CD4-positive, alpha-beta T cell (primary cell): ENCODE data around the gene PSMD5. TPM values are rescaled to one million over a fixed set of nuclear protein-coding genes. Genes with fewer than 3 reads are reported as not detected.

Source experiments
- ATAC-seq: fragments of 200-7000 bp; cut with Tn5 transposase; one replicate; pipeline ENCODE4 v1.10.0; 2022; ENCODE audit warnings: mild to moderate bottlenecking; ENCODE audit not compliant: poor library complexity
- CTCF ChIA-PET: fragments of 350-600 bp; sonication (Branson Sonifier 250); formaldehyde crosslinking; loops from one replicate; lab custom pipeline; 2021; ENCODE audit warnings: antibody characterized with exemption, inconsistent platforms; lab: Charles Lee
- POLR2A ChIA-PET: fragments of 350-600 bp; sonication (Branson Sonifier 250); formaldehyde crosslinking; loops from one replicate; lab custom pipeline; 2021; ENCODE audit warnings: antibody characterized with exemption, inconsistent platforms; lab: Charles Lee
- DNase-seq, 14 experiments: peaks; one replicate each; pipeline ENCODE4 v3.0.0-alpha.2; 2013 to 2020; ENCODE audit warnings: mixed read lengths in 2 of 14
- H3K27ac ChIP-seq, 2 donors: one replicate each; pipeline versions ENCODE4 v1.5.1 to v1.7.0; 2013; ENCODE audit warnings: low read length in 2 of 2, low read depth in 1 of 2, mild to moderate bottlenecking in 1 of 2
- H3K27me3 ChIP-seq, 2 experiments: 1 replicate in 1 of 2; 2 replicates in 1 of 2; pipeline versions ENCODE4 v1.6.1 to v1.7.0; 2013; ENCODE audit warnings: low read length in 2 of 2, control low read depth in 1 of 2, mild to moderate bottlenecking in 1 of 2, moderate library complexity in 1 of 2; ENCODE audit not compliant: insufficient read depth in 2 of 2, control insufficient read depth in 1 of 2
- H3K36me3 ChIP-seq: one replicate; pipeline ENCODE4 v1.6.1; 2013; ENCODE audit warnings: low read length, control low read depth; ENCODE audit not compliant: insufficient read depth
- H3K4me1 ChIP-seq: one replicate; pipeline ENCODE4 v1.6.1; 2013; ENCODE audit warnings: low read length, control low read depth; ENCODE audit not compliant: insufficient read depth
- H3K4me3 ChIP-seq: one replicate; pipeline ENCODE4 v1.5.1; 2013; ENCODE audit warnings: mild to moderate bottlenecking, low read length, moderate library complexity
- H3K9me3 ChIP-seq, 2 experiments: 1 replicate in 1 of 2; 2 replicates in 1 of 2; pipeline versions ENCODE4 v1.6.1 to v1.7.0; 2013; ENCODE audit warnings: low read length in 2 of 2, mild to moderate bottlenecking in 2 of 2, control low read depth in 1 of 2, moderate library complexity in 1 of 2; ENCODE audit not compliant: control insufficient read depth in 1 of 2, insufficient read depth in 1 of 2
- H3K27ac Mint-ChIP-seq: one replicate; pipeline ENCODE4 v1.8.0; 2020; ENCODE audit warnings: mixed read lengths
- H3K27me3 Mint-ChIP-seq: one replicate; pipeline ENCODE4 v1.8.0; 2021; ENCODE audit warnings: mixed read lengths
- H3K36me3 Mint-ChIP-seq: one replicate; pipeline ENCODE4 v1.8.0; 2021; ENCODE audit warnings: low read depth, mixed read lengths
- H3K4me1 Mint-ChIP-seq: one replicate; pipeline ENCODE4 v1.8.0; 2021; ENCODE audit warnings: low read depth, mixed read lengths
- H3K4me3 Mint-ChIP-seq: one replicate; pipeline ENCODE4 v1.8.0; 2020; ENCODE audit warnings: mild to moderate bottlenecking, mixed read lengths
- H3K9me3 Mint-ChIP-seq: one replicate; pipeline ENCODE4 v1.8.0; 2020; ENCODE audit warnings: mixed read lengths
- intact Hi-C, 2 experiments: fragments of 100-400 bp; cut with DNase I in 1 of 2; cut with micrococcal nuclease in 1 of 2; formaldehyde crosslinking; loops; one replicate each; pipeline versions ENCODE4 v1.15.1 to v1.9.0; 2023 to 2025; cut with DNase I, micrococcal nuclease
- total RNA-seq, 174 experiments: library from RNA in 2 of 174; stranded (reverse) in 2 of 174; gene quantifications; one replicate each; pipeline ENCODE4 v1.2.3 and lab custom pipeline; 2021 to 2026
- TF ChIP-seq, protein P1 (sequence below): fragments of 200-600 bp; IDR thresholded peaks from one replicate; pipeline ENCODE4 v1.8.0; 2022; ENCODE audit warnings: antibody characterized with exemption, mild to moderate bottlenecking

PSMD5 gene
- total RNA-seq, 2 experiments from 2014 or later = 35.4 to 44.3 TPM

DNA sequence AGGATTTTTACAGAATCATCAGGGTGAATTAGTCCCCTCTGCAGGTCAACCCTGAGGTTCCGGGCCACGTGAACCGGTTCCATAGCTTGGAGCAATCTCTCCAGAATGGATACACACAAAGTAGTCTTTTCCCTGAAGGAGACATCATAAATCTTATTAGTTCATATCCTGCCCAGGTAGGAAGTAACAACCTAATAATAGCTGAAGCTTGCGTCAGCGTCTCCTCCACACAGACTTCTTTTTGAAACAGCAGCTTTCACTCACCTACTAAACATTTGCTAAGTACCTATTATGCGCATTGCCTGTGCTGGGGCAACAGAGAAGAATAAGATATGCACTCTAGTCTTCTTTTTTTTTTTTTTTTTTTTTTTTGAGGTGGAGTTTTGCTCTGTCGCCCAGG lies 9.4 kb downstream of the PSMD5 start:
- ChIA-PET CTCF (interaction anchor here (0.6 to 0.7 kb wide), 2 partner anchors 16 to 484 kb away, joined by 3 read pairs; no protein-coding TSS in a partner anchor), POLR2A (interaction anchor here (0.9 to 1.4 kb wide), 3 partner anchors 9 to 13 kb away, joined by 3 to 7 read pairs (median 4); partner anchors contain the start of gene PSMD5)
- Histone ChIP-seq H3K4me1 (no peaks in the 10 kb centered on the region), H3K27ac (no peak overlapping the region), H3K4me3 (no peak overlapping the region), H3K9me3 (no peaks in the 10 kb centered on the region), H3K36me3 (peaks cover 57% of the 10 kb centered on the region), H3K27me3 (no peaks in the 10 kb centered on the region)
- ATAC-seq (no peak), DNase-seq (no peak)
- TF ChIP-seq, protein P1, sequence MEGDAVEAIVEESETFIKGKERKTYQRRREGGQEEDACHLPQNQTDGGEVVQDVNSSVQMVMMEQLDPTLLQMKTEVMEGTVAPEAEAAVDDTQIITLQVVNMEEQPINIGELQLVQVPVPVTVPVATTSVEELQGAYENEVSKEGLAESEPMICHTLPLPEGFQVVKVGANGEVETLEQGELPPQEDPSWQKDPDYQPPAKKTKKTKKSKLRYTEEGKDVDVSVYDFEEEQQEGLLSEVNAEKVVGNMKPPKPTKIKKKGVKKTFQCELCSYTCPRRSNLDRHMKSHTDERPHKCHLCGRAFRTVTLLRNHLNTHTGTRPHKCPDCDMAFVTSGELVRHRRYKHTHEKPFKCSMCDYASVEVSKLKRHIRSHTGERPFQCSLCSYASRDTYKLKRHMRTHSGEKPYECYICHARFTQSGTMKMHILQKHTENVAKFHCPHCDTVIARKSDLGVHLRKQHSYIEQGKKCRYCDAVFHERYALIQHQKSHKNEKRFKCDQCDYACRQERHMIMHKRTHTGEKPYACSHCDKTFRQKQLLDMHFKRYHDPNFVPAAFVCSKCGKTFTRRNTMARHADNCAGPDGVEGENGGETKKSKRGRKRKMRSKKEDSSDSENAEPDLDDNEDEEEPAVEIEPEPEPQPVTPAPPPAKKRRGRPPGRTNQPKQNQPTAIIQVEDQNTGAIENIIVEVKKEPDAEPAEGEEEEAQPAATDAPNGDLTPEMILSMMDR = no peak
- Mint-ChIP-seq H3K9me3 (no peaks in the 10 kb centered on the region), H3K4me3 (no peak overlapping the region), H3K4me1 (peaks cover 16% of the 10 kb centered on the region), H3K36me3 (peaks cover 78% of the 10 kb centered on the region), H3K27me3 (no peaks in the 10 kb centered on the region), H3K27ac (no peak overlapping the region)
- intact Hi-C loops = no loop called here

DNA sequence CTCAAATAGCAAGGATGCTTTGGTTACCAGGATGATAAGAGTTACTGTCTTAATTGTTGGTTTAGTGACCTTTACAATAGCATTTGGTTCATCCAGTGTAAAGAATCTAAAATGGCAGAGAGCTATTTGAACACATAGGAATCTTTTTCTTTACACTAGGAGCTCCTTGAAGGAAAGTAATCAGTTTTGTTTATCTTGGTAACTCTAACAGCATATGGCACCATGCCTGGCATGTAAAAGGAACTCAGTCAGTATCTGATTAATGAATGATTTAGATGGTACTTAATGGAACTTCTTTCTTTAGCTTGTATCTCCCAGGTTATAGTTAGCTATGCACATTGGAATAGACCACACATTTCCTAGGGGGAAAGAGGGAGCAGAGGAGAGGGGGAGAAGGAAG lies 9.9 kb downstream of the PSMD5 start:
- intact Hi-C loops = no loop called here
- peaks cover 78% of the 10 kb centered on the region for H3K36me3 Mint-ChIP-seq
- no peak overlapping the region for H3K27ac Mint-ChIP-seq
- H3K27me3 Mint-ChIP-seq = no peaks in the 10 kb centered on the region
- TF ChIP-seq, protein P1 = no peak
- no peaks in the 10 kb centered on the region for H3K9me3 Mint-ChIP-seq
- Histone ChIP-seq H3K4me1 (no peaks in the 10 kb centered on the region), H3K27me3 (no peaks in the 10 kb centered on the region), H3K9me3 (no peaks in the 10 kb centered on the region), H3K4me3 (no peak overlapping the region), H3K36me3 (peaks cover 55% of the 10 kb centered on the region), H3K27ac (no peak overlapping the region)
- CTCF ChIA-PET = interaction anchor here (0.7 kb wide), 1 partner anchor 16 kb away, joined by 3 read pairs; no protein-coding TSS in a partner anchor
- DNase-seq = no peak
- no peak overlapping the region for H3K4me3 Mint-ChIP-seq
- POLR2A ChIA-PET = interaction anchor here (1.1 to 1.4 kb wide), 2 partner anchors 10 to 12 kb away, joined by 3 to 7 read pairs; partner anchors contain the start of gene PSMD5
- no peak for ATAC-seq
- peaks cover 11% of the 10 kb centered on the region for H3K4me1 Mint-ChIP-seq

DNA sequence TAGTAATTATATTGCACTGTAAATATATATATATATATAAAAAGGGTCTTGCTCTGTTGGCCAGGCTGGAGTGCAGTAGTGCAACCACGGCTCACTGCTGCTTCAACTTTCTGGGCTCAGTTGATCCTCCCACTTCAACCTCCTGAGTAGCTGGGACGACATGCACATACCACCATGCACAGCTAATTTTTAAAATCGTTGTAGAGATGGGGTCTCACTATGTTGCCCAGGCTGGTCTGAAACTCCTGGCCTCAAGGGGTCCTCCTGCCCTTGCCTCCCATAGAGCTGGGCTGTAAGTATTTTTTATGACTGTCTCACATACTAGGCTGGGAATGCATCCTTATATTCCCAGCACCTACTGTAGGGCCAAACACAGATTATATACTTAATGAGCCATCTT lies 11.9 kb downstream of the PSMD5 start:
- H3K27me3 ChIP-seq = no peaks in the 10 kb centered on the region
- no peak for DNase-seq
- no peaks in the 10 kb centered on the region for H3K27me3 Mint-ChIP-seq
- no peaks in the 10 kb centered on the region for H3K4me1 ChIP-seq
- no peak overlapping the region for H3K4me3 ChIP-seq
- H3K27ac Mint-ChIP-seq = no peak overlapping the region
- TF ChIP-seq, protein P1 = no peak
- H3K9me3 Mint-ChIP-seq = no peaks in the 10 kb centered on the region
- no peak overlapping the region for H3K4me3 Mint-ChIP-seq
- ChIA-PET CTCF (no interaction called here), POLR2A (interaction anchor here (0.8 to 1.4 kb wide), 2 partner anchors 12 to 37 kb away, joined by 3 read pairs; partner anchors contain the start of gene PSMD5)
- peaks cover 60% of the 10 kb centered on the region for H3K36me3 ChIP-seq
- H3K36me3 Mint-ChIP-seq = peaks cover 85% of the 10 kb centered on the region
- intact Hi-C loops = no loop called here
- ATAC-seq = no peak
- H3K27ac ChIP-seq = no peak overlapping the region
- H3K4me1 Mint-ChIP-seq = peaks cover 2% of the 10 kb centered on the region
- no peaks in the 10 kb centered on the region for H3K9me3 ChIP-seq
